Right lobe of liver (tissue), 6 donors: ENCODE results near the gene DOCK1. TPM values are rescaled to one million over a fixed set of nuclear protein-coding genes. Genes with fewer than 3 reads are reported as not detected.
"Not testable (repeated sequence)": the region's sequence is repeated elsewhere in the genome, so short reads cannot be mapped to it uniquely, and the experiment has no call there.

ENCODE experiments used
- ATAC-seq, 4 donors: fragments of 200-7000 bp; cut with Tn5 transposase; one replicate each; pipeline ENCODE4 v1.9.1; 2020; ENCODE audit warnings: mild to moderate bottlenecking in 4 of 4, moderate library complexity in 4 of 4
- DNase-seq, 3 donors: peaks; one replicate each; pipeline ENCODE4 v3.0.0-alpha.2; 2020
- H3K27ac ChIP-seq, 3 donors: fragments of 200-600 bp; one replicate each; pipeline ENCODE4 v1.8.0; 2022
- H3K27me3 ChIP-seq, 2 donors: fragments of 200-600 bp; one replicate each; pipeline ENCODE4 v1.8.0; 2022
- H3K36me3 ChIP-seq, 4 donors: fragments of 200-600 bp; sonication (generic) in 1 of 4; one replicate each; pipeline versions ENCODE4 v1.5.1 to v1.8.0; 2017 to 2022; ENCODE audit warnings: control low read depth in 1 of 4
- H3K4me1 ChIP-seq, 4 donors: fragments of 200-600 bp; sonication (generic) in 1 of 4; one replicate each; pipeline versions ENCODE4 v1.5.1 to v1.8.0; 2017 to 2022; ENCODE audit warnings: control low read depth in 1 of 4
- H3K4me3 ChIP-seq, 3 donors: fragments of 200-600 bp; one replicate each; pipeline ENCODE4 v1.8.0; 2022
- H3K9me3 ChIP-seq, 4 donors: fragments of 200-600 bp; sonication (generic) in 1 of 4; one replicate each; pipeline versions ENCODE4 v1.5.1 to v1.8.0; 2017 to 2022; ENCODE audit warnings: control low read depth in 1 of 4
- CTCF ChIP-seq, 4 donors: fragments of 200-600 bp in 3 of 4; fragments of 450-650 bp in 1 of 4; IDR thresholded peaks; one replicate each; pipeline versions ENCODE4 v1.5.1 to v1.8.0; 2016 to 2022; ENCODE audit warnings: antibody characterized with exemption in 4 of 4, mild to moderate bottlenecking in 2 of 4
- POLR2A ChIP-seq: fragments of 450-650 bp; IDR thresholded peaks from one replicate; pipeline ENCODE4 v1.6.1; 2017; ENCODE audit warnings: antibody characterized with exemption, mild to moderate bottlenecking
- WGBS: methylation state at CpG from one replicate; pipeline ENCODE4 v1.1.6; 2018; ENCODE audit warnings: low coverage, low lambda C conversion rate; ENCODE audit not compliant: insufficient coverage; ENCODE audit errors: missing lambda C conversion rate; 5-methylcytosine and 5-hydroxymethylcytosine counted together
- intact Hi-C, 2 donors: fragments of 100-400 bp; cut with DNase I; formaldehyde crosslinking; loops; one replicate each; pipeline versions ENCODE4 v1.11.2 to v1.14.1; 2022
- total RNA-seq, 6 experiments: library from RNA; depleted of rRNA in 2 of 6; stranded (reverse); fragments of >200 nt in 2 of 6; fragmentation: NEBNext Ultra II Directional in 3 of 6; extraction: Animal tissue kit (Norgen Biotek cat#: 25700) in 3 of 6; gene quantifications; one replicate each; pipeline versions ENCODE4 v1.1.0 to v1.2.4, GENCODE V29; 2016 to 2023
- donor health status: DM: no; HTN: yes; CAD: no.
- donor health status: DM: no; HTN: no; CAD: no.
- donor health status: DM: no; HTN: no; CAD: no.
- donor health status: DM: no; HTN: yes; CAD: no.
- donor health status: DM: no; HTN: yes; CAD: no.

Gene DOCK1
- total RNA-seq, 6 experiments from 2014 or later, result 13.8 to 17.8 (median 14.6) TPM

GRCh38 chr10:126935263-126935946 is 30.2 kb downstream of the DOCK1 start:
- ATAC-seq (peak; percentile 65 to 85 (median 72)), DNase-seq (no peak)
- H3K27me3 ChIP-seq, result no peaks in the 10 kb centered on the region
- WGBS, result 56% methylated on average over 5 of the region's 5 CpGs
- TF ChIP-seq POLR2A (no peak), CTCF (IDR thresholded peaks at IDR 0.05) (no peak)
- H3K27ac ChIP-seq, result no peak overlapping the region
- H3K9me3 ChIP-seq, result no peaks in the 10 kb centered on the region
- no peaks in the 10 kb centered on the region for H3K36me3 ChIP-seq
- no peak overlapping the region for H3K4me3 ChIP-seq
- intact Hi-C loops, result no loop called here
- peaks cover 0 to 27% (median 9%) of the 10 kb centered on the region in 4 donors for H3K4me1 ChIP-seq

GRCh38 chr10:126937026-126937425 is 31.8 kb downstream of the DOCK1 start:
- Histone ChIP-seq H3K27me3 (no peaks in the 10 kb centered on the region), H3K9me3 (no peaks in the 10 kb centered on the region), H3K36me3 (no peaks in the 10 kb centered on the region), H3K4me3 (no peak overlapping the region), H3K4me1 (peaks cover 0 to 22% (median 2%) of the 10 kb centered on the region in 4 donors), H3K27ac (no peak overlapping the region)
- intact Hi-C loops, result no loop called here
- ATAC-seq (no peak), DNase-seq (no peak)
- TF ChIP-seq CTCF (IDR thresholded peaks at IDR 0.05) (no peak), POLR2A (no peak)
- WGBS, result 92% methylated on average over 2 of the region's 3 CpGs

GRCh38 chr10:126938121-126938520 is 32.9 kb downstream of the DOCK1 start:
- H3K27me3 ChIP-seq, H3K4me3 ChIP-seq, intact Hi-C loops, H3K36me3 ChIP-seq, ATAC-seq, H3K27ac ChIP-seq, H3K9me3 ChIP-seq, DNase-seq: not testable (repeated sequence)
- H3K4me1 ChIP-seq, result peaks cover 0 to 22% (median 2%) of the 10 kb centered on the region in 4 donors
- 75% methylated on average over 4 of the region's 9 CpGs for WGBS

- Histone ChIP-seq H3K4me3 (no peak overlapping the region), H3K27me3 (no peaks in the 10 kb centered on the region), H3K4me1 (peaks cover 0 to 22% (median 2%) of the 10 kb centered on the region in 4 donors), H3K27ac (no peak overlapping the region), H3K9me3 (no peaks in the 10 kb centered on the region), H3K36me3 (no peaks in the 10 kb centered on the region)
- 95% methylated on average over 6 of the region's 6 CpGs for WGBS
- intact Hi-C loops, result no loop called here
- TF ChIP-seq POLR2A, result no peak
- no peak for DNase-seq
- ATAC-seq, result no peak
Measured at GRCh38 chr10:126939706-126940105, 34.5 kb downstream of the DOCK1 start.

GRCh38 chr10:126940670-126941310 is 35.6 kb downstream of the DOCK1 start:
- Histone ChIP-seq H3K9me3 (no peaks in the 10 kb centered on the region), H3K27ac (no peak overlapping the region), H3K4me1 (peaks cover 0 to 15% (median 0%) of the 10 kb centered on the region in 4 donors), H3K4me3 (no peak overlapping the region), H3K27me3 (no peaks in the 10 kb centered on the region), H3K36me3 (no peaks in the 10 kb centered on the region)
- ATAC-seq (peak in 2 of 4 donors; percentile 52 to 61), DNase-seq (no peak)
- WGBS, result 22% methylated on average over 6 of the region's 6 CpGs
- intact Hi-C loops, result no loop called here
- TF ChIP-seq POLR2A (no peak), CTCF (IDR thresholded peaks at IDR 0.05) (no peak)
